HepG2 (cell line): Measurements from ENCODE around the gene LYPD6B. TPM values are rescaled to one million over a fixed set of nuclear protein-coding genes. Genes with fewer than 3 reads are reported as not detected.

ENCODE experiments used
- ATAC-seq: fragments of 200-7000 bp; cut with Tn5 transposase; 3 replicates; pipeline ENCODE4 v1.9.1; 2020; ENCODE audit warnings: mild to moderate bottlenecking, moderate library complexity
- BruUV-seq: library from RNA; stranded (reverse); fragments of 400-500 nt; replicated peaks from 2 replicates; lab custom pipeline; 2021; lab: Mats Ljungman, UMichigan
- CTCF ChIA-PET: fragments of 300-600 bp; formaldehyde crosslinking; extraction: SDS; loops from one replicate; lab custom pipeline; 2021; ENCODE audit warnings: low total read pairs, inconsistent platforms, low intra/inter-chr PET ratio; lab: Yijun Ruan, JAX
- POLR2A ChIA-PET: fragments of 350-600 bp; sonication (Branson Sonifier 250); formaldehyde crosslinking; loops from one replicate; lab custom pipeline; 2020; ENCODE audit warnings: antibody characterized with exemption, inconsistent platforms; lab: Yijun Ruan, JAX
- DNase-seq: peaks from one replicate; pipeline ENCODE4 v3.0.0-alpha.2; 2015; ENCODE audit warnings: low spot score
- FAIRE-seq: peaks from 3 replicates; lab custom pipeline; 2011; peaks lifted over from hg19 to GRCh38; lab: Jason Lieb, UNC
- H2AFZ ChIP-seq: one replicate; pipeline ENCODE4 v1.6.1; 2011; ENCODE audit warnings: low read length, inconsistent platforms
- H3K27ac ChIP-seq: fragments of 300-600 bp; 3 replicates; pipeline ENCODE4 v1.8.0; 2011; ENCODE audit warnings: mixed run types, mild to moderate bottlenecking, mixed read lengths, low read length, inconsistent platforms; ENCODE audit not compliant: insufficient read depth; ENCODE audit errors: extremely low read length
- H3K27me3 ChIP-seq, 2 experiments: fragments of 200-600 bp in 1 of 2; 2 replicates in 1 of 2; 3 replicates in 1 of 2; pipeline versions ENCODE4 v1.6.0 to v1.8.0; 2011; ENCODE audit warnings: low read length in 2 of 2, mild to moderate bottlenecking in 2 of 2, moderate library complexity in 2 of 2, inconsistent platforms in 1 of 2; ENCODE audit not compliant: insufficient read depth in 2 of 2, control insufficient read depth in 1 of 2
- H3K36me3 ChIP-seq, 2 experiments: fragments of 200-600 bp in 1 of 2; replicated peaks in 1 of 2; 2 replicates in 1 of 2; 3 replicates in 1 of 2; pipeline versions ENCODE4 v1.5.1 to v1.8.0; 2011; ENCODE audit warnings: low read length in 2 of 2, inconsistent platforms in 1 of 2; ENCODE audit not compliant: insufficient read depth in 2 of 2, control insufficient read depth in 1 of 2
- H3K4me1 ChIP-seq: 2 replicates; pipeline ENCODE4 v1.5.1; 2012; ENCODE audit warnings: low read length, inconsistent platforms; ENCODE audit not compliant: insufficient read depth
- H3K4me2 ChIP-seq: 2 replicates; pipeline ENCODE4 v1.6.0; 2011; ENCODE audit warnings: low read depth, low read length, inconsistent platforms
- H3K4me3 ChIP-seq, 3 experiments: fragments of 200-600 bp in 1 of 3; sonication (generic), shearing (Covaris generic) in 1 of 3; replicated peaks in 1 of 3; 2 replicates each; pipeline ENCODE4 v1.5.1; 2011 to 2016; ENCODE audit warnings: low read length in 3 of 3, inconsistent platforms in 2 of 3, low read depth in 2 of 3, mild to moderate bottlenecking in 2 of 3, control low read depth in 1 of 3, mixed read lengths in 1 of 3; ENCODE audit not compliant: insufficient read depth in 1 of 3
- H3K79me2 ChIP-seq: one replicate; pipeline ENCODE4 v1.6.1; 2011; ENCODE audit warnings: low read length, inconsistent platforms; ENCODE audit not compliant: insufficient read depth
- H3K9ac ChIP-seq: 2 replicates; pipeline ENCODE4 v1.6.0; 2011; ENCODE audit warnings: mild to moderate bottlenecking, low read depth, low read length, inconsistent platforms; ENCODE audit not compliant: insufficient read depth
- H3K9me3 ChIP-seq: 2 replicates; pipeline ENCODE4 v1.5.1; 2012; ENCODE audit warnings: mild to moderate bottlenecking, low read length
- H4K20me1 ChIP-seq: 2 replicates; pipeline ENCODE4 v1.6.0; 2011; ENCODE audit warnings: inconsistent platforms, mild to moderate bottlenecking, low read length, moderate library complexity; ENCODE audit not compliant: insufficient read depth
- IKZF1 ChIP-seq: fragments of 450-650 bp; IDR thresholded peaks from 2 replicates; pipeline ENCODE4 v1.7.1; 2016
- JUNB ChIP-seq: sonication (generic); formaldehyde crosslinking; IDR thresholded peaks from 2 replicates; pipeline ENCODE4 v1.8.0; 2022; ENCODE audit warnings: missing genetic modification reagents, mild to moderate bottlenecking, borderline replicate concordance
- MAFF ChIP-seq: IDR thresholded peaks from 2 replicates; pipeline ENCODE4 v1.6.1; 2011; ENCODE audit warnings: low read depth, low read length, improper control_type of control experiment
- NKX3-1 ChIP-seq: sonication (generic); formaldehyde crosslinking; IDR thresholded peaks from 2 replicates; pipeline ENCODE4 v1.5.0; 2020; ENCODE audit warnings: missing genetic modification reagents
- TEAD3 ChIP-seq: optimal IDR thresholded peaks from 2 replicates; pipeline ENCODE3; 2016; ENCODE audit warnings: borderline replicate concordance
- ZBTB7B ChIP-seq: sonication (generic); formaldehyde crosslinking; IDR thresholded peaks from 2 replicates; pipeline ENCODE4 v1.4.0; 2020; ENCODE audit warnings: missing genetic modification reagents
- ZNF17 ChIP-seq: sonication (generic); formaldehyde crosslinking; IDR thresholded peaks from 2 replicates; pipeline ENCODE4 v1.5.0; 2020; ENCODE audit warnings: mild to moderate bottlenecking, missing genetic modification reagents
- ZNF205 ChIP-seq: IDR thresholded peaks from 2 replicates; pipeline ENCODE4 v1.6.1; 2018; ENCODE audit warnings: missing biosample characterization, missing genetic modification reagents
- WGBS: methylation state at CpG from one replicate; pipeline ENCODE4 v1.1.6; 2017; ENCODE audit warnings: low lambda C conversion rate; 5-methylcytosine and 5-hydroxymethylcytosine counted together
- in situ Hi-C: cut with HindIII; loops from 2 replicates; pipeline ENCODE4 v1.10.0; 2017; ENCODE audit warnings: low pct_unique_long_range_greater_than_20kb; ENCODE audit not compliant: extremely low pct_ligation_motif_present
- intact Hi-C: fragments of 100-400 bp; cut with micrococcal nuclease; formaldehyde crosslinking; loops from one replicate; pipeline ENCODE4 v1.10.0; 2022; ENCODE audit not compliant: unreplicated experiment
- polyA plus RNA-seq, 8 experiments: library from polyadenylated mRNA; depleted of rRNA in 3 of 8; stranded (reverse) in 7 of 8; unstranded in 1 of 8; fragments of >200 nt; fragmentation: Illumina TruSeq in 4 of 8; extraction: Trizol in 4 of 8; gene quantifications; 2 replicates each; pipeline versions ENCODE4 v1.2.1 to v1.2.3, GENCODE V29; 2011 to 2016; ENCODE audit warnings: low read depth in 4 of 8, missing spikeins in 1 of 8, mixed read lengths in 1 of 8; ENCODE audit not compliant: insufficient read depth in 1 of 8
- total RNA-seq, 5 experiments: library from RNA; depleted of rRNA; stranded (reverse); fragments of >200 nt; fragmentation: Illumina TruSeq; extraction: Trizol; gene quantifications; 2 replicates each; pipeline ENCODE4 v1.2.3, GENCODE V29; 2016; ENCODE audit warnings: low read depth in 1 of 5
- TF ChIP-seq, protein P1 (sequence below): sonication (generic); formaldehyde crosslinking; IDR thresholded peaks from 2 replicates; pipeline ENCODE4 v1.4.0; 2020; ENCODE audit warnings: missing genetic modification reagents, borderline replicate concordance
- TF ChIP-seq, protein P2 (sequence below): sonication (generic); formaldehyde crosslinking; IDR thresholded peaks from 2 replicates; pipeline ENCODE4 v1.5.0; 2020; ENCODE audit warnings: mild to moderate bottlenecking, missing genetic modification reagents, borderline replicate concordance
- TF ChIP-seq, protein P3 (sequence below): sonication (generic); formaldehyde crosslinking; IDR thresholded peaks from 2 replicates; pipeline ENCODE4 v1.5.0; 2020; ENCODE audit warnings: missing genetic modification reagents

The LYPD6B gene
- total and polyA plus RNA-seq, 2 of the 13 experiments (the other 11 are each of a cell fraction or from before 2014, with no cell fraction given) = not detected

DNA sequence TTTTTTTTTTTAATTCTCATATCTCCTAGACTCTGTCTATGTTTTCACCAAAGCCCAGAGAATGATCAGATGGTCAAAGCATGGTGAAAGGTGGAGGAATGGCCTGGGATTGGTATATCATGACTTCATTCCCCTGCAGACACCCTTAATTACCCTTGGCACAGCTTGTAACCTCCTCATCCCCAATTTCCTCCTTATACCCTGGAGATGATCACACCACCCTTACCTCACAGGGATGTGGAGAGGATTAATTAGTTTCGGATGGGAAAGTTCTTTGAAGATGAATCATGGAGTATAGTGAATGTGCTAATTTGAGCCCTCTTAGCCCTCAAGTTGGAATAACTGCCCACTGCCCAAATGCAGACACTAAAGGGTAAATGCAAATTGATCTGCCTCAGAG lies 153.9 kb downstream of the LYPD6B start:
- H3K27me3 ChIP-seq = no peaks in the 10 kb centered on the region
- in situ Hi-C loops (no loop called here), intact Hi-C loops (no loop called here)
- no peaks in the 10 kb centered on the region for H3K79me2 ChIP-seq
- H3K27ac ChIP-seq = no peak overlapping the region
- no peak overlapping the region for H3K9ac ChIP-seq
- H3K4me3 ChIP-seq = no peak overlapping the region
- H4K20me1 ChIP-seq = no peaks in the 10 kb centered on the region
- DNase-seq = no peak
- no peak overlapping the region for H3K4me2 ChIP-seq
- BruUV-seq = no TSS peak
- ChIA-PET POLR2A (no interaction called here), CTCF (no interaction called here)
- 0% methylated on average over 1 of the region's 1 CpG for whole genome bisulfite sequencing
- no peaks in the 10 kb centered on the region for H3K4me1 ChIP-seq
- H2AFZ ChIP-seq = no peak overlapping the region
- no peaks in the 10 kb centered on the region for H3K36me3 ChIP-seq
- ATAC-seq = no peak
- FAIRE-seq = no peak
- H3K9me3 ChIP-seq = no peaks in the 10 kb centered on the region
- TF ChIP-seq IKZF1 = no peak
- no peak for TF ChIP-seq MAFF
- TF ChIP-seq, protein P1, sequence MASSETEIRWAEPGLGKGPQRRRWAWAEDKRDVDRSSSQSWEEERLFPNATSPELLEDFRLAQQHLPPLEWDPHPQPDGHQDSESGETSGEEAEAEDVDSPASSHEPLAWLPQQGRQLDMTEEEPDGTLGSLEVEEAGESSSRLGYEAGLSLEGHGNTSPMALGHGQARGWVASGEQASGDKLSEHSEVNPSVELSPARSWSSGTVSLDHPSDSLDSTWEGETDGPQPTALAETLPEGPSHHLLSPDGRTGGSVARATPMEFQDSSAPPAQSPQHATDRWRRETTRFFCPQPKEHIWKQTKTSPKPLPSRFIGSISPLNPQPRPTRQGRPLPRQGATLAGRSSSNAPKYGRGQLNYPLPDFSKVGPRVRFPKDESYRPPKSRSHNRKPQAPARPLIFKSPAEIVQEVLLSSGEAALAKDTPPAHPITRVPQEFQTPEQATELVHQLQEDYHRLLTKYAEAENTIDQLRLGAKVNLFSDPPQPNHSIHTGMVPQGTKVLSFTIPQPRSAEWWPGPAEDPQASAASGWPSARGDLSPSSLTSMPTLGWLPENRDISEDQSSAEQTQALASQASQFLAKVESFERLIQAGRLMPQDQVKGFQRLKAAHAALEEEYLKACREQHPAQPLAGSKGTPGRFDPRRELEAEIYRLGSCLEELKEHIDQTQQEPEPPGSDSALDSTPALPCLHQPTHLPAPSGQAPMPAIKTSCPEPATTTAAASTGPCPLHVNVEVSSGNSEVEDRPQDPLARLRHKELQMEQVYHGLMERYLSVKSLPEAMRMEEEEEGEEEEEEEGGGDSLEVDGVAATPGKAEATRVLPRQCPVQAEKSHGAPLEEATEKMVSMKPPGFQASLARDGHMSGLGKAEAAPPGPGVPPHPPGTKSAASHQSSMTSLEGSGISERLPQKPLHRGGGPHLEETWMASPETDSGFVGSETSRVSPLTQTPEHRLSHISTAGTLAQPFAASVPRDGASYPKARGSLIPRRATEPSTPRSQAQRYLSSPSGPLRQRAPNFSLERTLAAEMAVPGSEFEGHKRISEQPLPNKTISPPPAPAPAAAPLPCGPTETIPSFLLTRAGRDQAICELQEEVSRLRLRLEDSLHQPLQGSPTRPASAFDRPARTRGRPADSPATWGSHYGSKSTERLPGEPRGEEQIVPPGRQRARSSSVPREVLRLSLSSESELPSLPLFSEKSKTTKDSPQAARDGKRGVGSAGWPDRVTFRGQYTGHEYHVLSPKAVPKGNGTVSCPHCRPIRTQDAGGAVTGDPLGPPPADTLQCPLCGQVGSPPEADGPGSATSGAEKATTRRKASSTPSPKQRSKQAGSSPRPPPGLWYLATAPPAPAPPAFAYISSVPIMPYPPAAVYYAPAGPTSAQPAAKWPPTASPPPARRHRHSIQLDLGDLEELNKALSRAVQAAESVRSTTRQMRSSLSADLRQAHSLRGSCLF = no peak
- no peak for TF ChIP-seq ZNF17 (CRISPR knock-in tag)
- TF ChIP-seq, protein P2, sequence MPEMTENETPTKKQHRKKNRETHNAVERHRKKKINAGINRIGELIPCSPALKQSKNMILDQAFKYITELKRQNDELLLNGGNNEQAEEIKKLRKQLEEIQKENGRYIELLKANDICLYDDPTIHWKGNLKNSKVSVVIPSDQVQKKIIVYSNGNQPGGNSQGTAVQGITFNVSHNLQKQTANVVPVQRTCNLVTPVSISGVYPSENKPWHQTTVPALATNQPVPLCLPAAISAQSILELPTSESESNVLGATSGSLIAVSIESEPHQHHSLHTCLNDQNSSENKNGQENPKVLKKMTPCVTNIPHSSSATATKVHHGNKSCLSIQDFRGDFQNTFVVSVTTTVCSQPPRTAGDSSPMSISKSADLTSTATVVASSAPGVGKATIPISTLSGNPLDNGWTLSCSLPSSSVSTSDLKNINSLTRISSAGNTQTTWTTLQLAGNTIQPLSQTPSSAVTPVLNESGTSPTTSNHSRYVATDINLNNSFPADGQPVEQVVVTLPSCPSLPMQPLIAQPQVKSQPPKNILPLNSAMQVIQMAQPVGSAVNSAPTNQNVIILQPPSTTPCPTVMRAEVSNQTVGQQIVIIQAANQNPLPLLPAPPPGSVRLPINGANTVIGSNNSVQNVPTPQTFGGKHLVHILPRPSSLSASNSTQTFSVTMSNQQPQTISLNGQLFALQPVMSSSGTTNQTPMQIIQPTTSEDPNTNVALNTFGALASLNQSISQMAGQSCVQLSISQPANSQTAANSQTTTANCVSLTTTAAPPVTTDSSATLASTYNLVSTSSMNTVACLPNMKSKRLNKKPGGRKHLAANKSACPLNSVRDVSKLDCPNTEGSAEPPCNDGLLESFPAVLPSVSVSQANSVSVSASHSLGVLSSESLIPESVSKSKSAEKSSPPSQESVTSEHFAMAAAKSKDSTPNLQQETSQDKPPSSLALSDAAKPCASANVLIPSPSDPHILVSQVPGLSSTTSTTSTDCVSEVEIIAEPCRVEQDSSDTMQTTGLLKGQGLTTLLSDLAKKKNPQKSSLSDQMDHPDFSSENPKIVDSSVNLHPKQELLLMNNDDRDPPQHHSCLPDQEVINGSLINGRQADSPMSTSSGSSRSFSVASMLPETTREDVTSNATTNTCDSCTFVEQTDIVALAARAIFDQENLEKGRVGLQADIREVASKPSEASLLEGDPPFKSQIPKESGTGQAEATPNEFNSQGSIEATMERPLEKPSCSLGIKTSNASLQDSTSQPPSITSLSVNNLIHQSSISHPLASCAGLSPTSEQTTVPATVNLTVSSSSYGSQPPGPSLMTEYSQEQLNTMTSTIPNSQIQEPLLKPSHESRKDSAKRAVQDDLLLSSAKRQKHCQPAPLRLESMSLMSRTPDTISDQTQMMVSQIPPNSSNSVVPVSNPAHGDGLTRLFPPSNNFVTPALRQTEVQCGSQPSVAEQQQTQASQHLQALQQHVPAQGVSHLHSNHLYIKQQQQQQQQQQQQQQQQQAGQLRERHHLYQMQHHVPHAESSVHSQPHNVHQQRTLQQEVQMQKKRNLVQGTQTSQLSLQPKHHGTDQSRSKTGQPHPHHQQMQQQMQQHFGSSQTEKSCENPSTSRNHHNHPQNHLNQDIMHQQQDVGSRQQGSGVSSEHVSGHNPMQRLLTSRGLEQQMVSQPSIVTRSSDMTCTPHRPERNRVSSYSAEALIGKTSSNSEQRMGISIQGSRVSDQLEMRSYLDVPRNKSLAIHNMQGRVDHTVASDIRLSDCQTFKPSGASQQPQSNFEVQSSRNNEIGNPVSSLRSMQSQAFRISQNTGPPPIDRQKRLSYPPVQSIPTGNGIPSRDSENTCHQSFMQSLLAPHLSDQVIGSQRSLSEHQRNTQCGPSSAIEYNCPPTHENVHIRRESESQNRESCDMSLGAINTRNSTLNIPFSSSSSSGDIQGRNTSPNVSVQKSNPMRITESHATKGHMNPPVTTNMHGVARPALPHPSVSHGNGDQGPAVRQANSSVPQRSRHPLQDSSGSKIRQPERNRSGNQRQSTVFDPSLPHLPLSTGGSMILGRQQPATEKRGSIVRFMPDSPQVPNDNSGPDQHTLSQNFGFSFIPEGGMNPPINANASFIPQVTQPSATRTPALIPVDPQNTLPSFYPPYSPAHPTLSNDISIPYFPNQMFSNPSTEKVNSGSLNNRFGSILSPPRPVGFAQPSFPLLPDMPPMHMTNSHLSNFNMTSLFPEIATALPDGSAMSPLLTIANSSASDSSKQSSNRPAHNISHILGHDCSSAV = no peak
- TF ChIP-seq JUNB (CRISPR knock-in tag) = no peak
- TF ChIP-seq, protein P3, sequence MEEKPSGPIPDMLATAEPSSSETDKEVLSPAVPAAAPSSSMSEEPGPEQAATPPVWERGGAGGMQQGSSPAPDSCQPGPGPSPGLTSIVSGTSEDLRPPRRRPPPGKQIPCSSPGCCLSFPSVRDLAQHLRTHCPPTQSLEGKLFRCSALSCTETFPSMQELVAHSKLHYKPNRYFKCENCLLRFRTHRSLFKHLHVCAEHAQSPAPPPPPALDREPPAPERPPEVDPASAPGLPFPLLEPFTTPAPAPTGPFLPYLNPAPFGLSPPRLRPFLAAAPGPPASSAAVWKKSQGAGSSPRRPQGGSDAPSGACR = no peak
- no peak for TF ChIP-seq TEAD3 (CRISPR knock-in tag)
- no peak for TF ChIP-seq ZNF205 (CRISPR knock-in tag)
- TF ChIP-seq NKX3-1 = no peak
- TF ChIP-seq ZBTB7B (CRISPR knock-in tag) = no peak
